GM12878 (cell line): ENCODE results near the gene NADSYN1. TPM values are rescaled to one million over a fixed set of nuclear protein-coding genes. Genes with fewer than 3 reads are reported as not detected.

Experiments
- ATAC-seq: fragments of 200-7000 bp; cut with Tn5 transposase; 3 replicates; pipeline ENCODE4 v1.9.1; 2020; ENCODE audit warnings: mild to moderate bottlenecking, moderate library complexity
- BruUV-seq: library from RNA; stranded (reverse); fragments of 400-500 nt; replicated peaks from 2 replicates; lab custom pipeline; 2021; lab: Mats Ljungman, UMichigan
- CTCF ChIA-PET: fragments of 300-600 bp; sonication (Branson Sonifier 250); formaldehyde crosslinking; extraction: SDS; loops from one replicate; lab custom pipeline; 2021; ENCODE audit warnings: inconsistent platforms; lab: Yijun Ruan, JAX
- POLR2A ChIA-PET: fragments of 350-600 bp; formaldehyde crosslinking; extraction: SDS; loops from one replicate; lab custom pipeline; 2021; ENCODE audit warnings: inconsistent platforms; lab: Charles Lee
- RAD21 ChIA-PET: fragments of 300-600 bp; sonication (Branson Sonifier 250); formaldehyde crosslinking; loops from one replicate; lab custom pipeline; 2023; ENCODE audit warnings: antibody characterized with exemption; ENCODE audit not compliant: unreplicated experiment; lab: Charles Lee
- SMC1A ChIA-PET: fragments of 300-600 bp; sonication (Branson Sonifier 250); formaldehyde crosslinking; loops from one replicate; lab custom pipeline; 2023; ENCODE audit not compliant: unreplicated experiment, uncharacterized antibody; lab: Charles Lee
- DNase-seq: peaks from one replicate; pipeline ENCODE4 v3.0.0-alpha.2; 2011; ENCODE audit warnings: low read depth, low spot score
- FAIRE-seq: peaks from 3 replicates; lab custom pipeline; 2011; peaks lifted over from hg19 to GRCh38; lab: Jason Lieb, UNC
- H2AFZ ChIP-seq: 2 replicates; pipeline ENCODE4 v1.6.0; 2011; ENCODE audit warnings: low read depth, low read length, control low read depth; ENCODE audit not compliant: control insufficient read depth
- H3K27ac ChIP-seq: 2 replicates; pipeline ENCODE4 v1.5.1; 2011; ENCODE audit warnings: control low read depth; ENCODE audit not compliant: control insufficient read depth, insufficient read depth
- H3K27me3 ChIP-seq, 2 experiments: replicated peaks in 1 of 2; 2 replicates each; pipeline versions ENCODE4 v1.6.0 to v1.6.1; 2011; ENCODE audit warnings: low read length in 1 of 2; ENCODE audit not compliant: control insufficient read depth in 2 of 2, insufficient read depth in 2 of 2
- H3K36me3 ChIP-seq, 2 experiments: 2 replicates each; pipeline ENCODE4 v1.5.1; 2011; ENCODE audit warnings: low read length in 1 of 2; ENCODE audit not compliant: control insufficient read depth in 2 of 2, insufficient read depth in 2 of 2
- H3K4me1 ChIP-seq: 2 replicates; pipeline ENCODE4 v1.6.1; 2011; ENCODE audit warnings: mild to moderate bottlenecking, low read length, moderate library complexity, mixed read lengths; ENCODE audit not compliant: control insufficient read depth, insufficient read depth
- H3K4me2 ChIP-seq: 2 replicates; pipeline ENCODE4 v1.6.0; 2011; ENCODE audit warnings: control low read depth; ENCODE audit not compliant: control insufficient read depth, insufficient read depth
- H3K4me3 ChIP-seq: fragments of 200-600 bp; sonication (generic); 2 replicates; pipeline ENCODE4 v1.5.1; 2016
- H3K79me2 ChIP-seq: 2 replicates; pipeline ENCODE4 v1.6.0; 2011; ENCODE audit warnings: low read length; ENCODE audit not compliant: control insufficient read depth, insufficient read depth
- H3K9ac ChIP-seq: 2 replicates; pipeline ENCODE4 v1.8.0; 2011; ENCODE audit warnings: low read length, control low read depth, mixed read lengths; ENCODE audit not compliant: control insufficient read depth, insufficient read depth
- H3K9me3 ChIP-seq: replicated peaks from 3 replicates; pipeline ENCODE4 v1.5.1; 2011; ENCODE audit warnings: mild to moderate bottlenecking, low read length; ENCODE audit not compliant: control insufficient read depth, insufficient read depth
- H4K20me1 ChIP-seq: 2 replicates; pipeline ENCODE4 v1.6.0; 2011; ENCODE audit not compliant: control insufficient read depth, insufficient read depth
- ATF3 ChIP-seq: IDR thresholded peaks from 2 replicates; pipeline ENCODE4 v1.6.1; 2011; ENCODE audit warnings: low read depth, mild to moderate bottlenecking, low read length, moderate library complexity, borderline replicate concordance; ENCODE audit errors: extremely low read depth
- BCL3 ChIP-seq: IDR thresholded peaks from 2 replicates; pipeline ENCODE4 v1.6.1; 2011; ENCODE audit warnings: borderline replicate concordance, low read depth, mild to moderate bottlenecking, moderate library complexity, low read length; ENCODE audit not compliant: insufficient read depth, poor library complexity, severe bottlenecking
- JUND ChIP-seq: IDR thresholded peaks from 2 replicates; pipeline ENCODE4 v1.6.1; 2012; ENCODE audit warnings: low read depth, mild to moderate bottlenecking, low read length, improper control_type of control experiment, moderate library complexity
- KDM1A ChIP-seq: fragments of 200-600 bp; sonication (generic); IDR thresholded peaks from 2 replicates; pipeline ENCODE4 v1.6.1; 2016; ENCODE audit warnings: borderline replicate concordance
- MLLT1 ChIP-seq: fragments of 450-650 bp; IDR thresholded peaks from 2 replicates; pipeline ENCODE4 v1.6.1; 2016; ENCODE audit warnings: mild to moderate bottlenecking
- RAD21 ChIP-seq: IDR thresholded peaks from 2 replicates; pipeline ENCODE4 v1.6.1; 2011; ENCODE audit warnings: mild to moderate bottlenecking, low read depth, low read length, moderate library complexity; ENCODE audit not compliant: insufficient read depth
- REST ChIP-seq: IDR thresholded peaks from 2 replicates; pipeline ENCODE4 v1.6.1; 2012; ENCODE audit warnings: mild to moderate bottlenecking, low read depth, low read length
- SKIL ChIP-seq: fragments of 450-650 bp; IDR thresholded peaks from 2 replicates; pipeline ENCODE4 v1.6.1; 2017; ENCODE audit warnings: mild to moderate bottlenecking, low read depth, inconsistent platforms; ENCODE audit not compliant: poor library complexity, severe bottlenecking
- SMC3 ChIP-seq: IDR thresholded peaks from 2 replicates; pipeline ENCODE4 v1.6.1; 2011; ENCODE audit warnings: low read length, improper control_type of control experiment, borderline replicate concordance
- SREBF1 ChIP-seq: IDR thresholded peaks from 2 replicates; pipeline ENCODE4 v1.6.1; 2012; ENCODE audit warnings: mild to moderate bottlenecking, low read length
- SREBF2 ChIP-seq: IDR thresholded peaks from 2 replicates; pipeline ENCODE4 v1.6.1; 2012; ENCODE audit warnings: mild to moderate bottlenecking, low read length
- SRF ChIP-seq, 2 experiments: IDR thresholded peaks; 2 replicates each; pipeline ENCODE4 v1.6.1; 2011; ENCODE audit warnings: low read depth in 2 of 2, low read length in 2 of 2, mild to moderate bottlenecking in 1 of 2, moderate library complexity in 1 of 2
- TCF3 ChIP-seq: IDR thresholded peaks from 2 replicates; pipeline ENCODE4 v1.6.1; 2012; ENCODE audit warnings: low read depth, mild to moderate bottlenecking, low read length, borderline replicate concordance; ENCODE audit not compliant: insufficient read depth
- WRNIP1 ChIP-seq: IDR thresholded peaks from 2 replicates; pipeline ENCODE4 v1.6.1; 2011; ENCODE audit warnings: low read depth, low read length, improper control_type of control experiment, borderline replicate concordance
- WGBS: methylation state at CpG from one replicate; pipeline ENCODE4 v1.1.6; 2016; ENCODE audit warnings: low lambda C conversion rate; ENCODE audit not compliant: insufficient replicate concordance, insufficient coverage; ENCODE audit errors: missing lambda C conversion rate; 5-methylcytosine and 5-hydroxymethylcytosine counted together
- in situ Hi-C: fragments of 300-500 bp; cut with MboI; formaldehyde crosslinking; loops from 9 replicates; pipeline ENCODE4 v1.14.3; 2018; ENCODE audit warnings: mixed read lengths
- intact Hi-C: fragments of 100-400 bp; cut with micrococcal nuclease; formaldehyde crosslinking; loops from one replicate; pipeline ENCODE4 v1.14.2; 2022; ENCODE audit not compliant: unreplicated experiment
- polyA plus RNA-seq, 11 experiments: library from polyadenylated mRNA; depleted of rRNA in 4 of 11; unstranded in 6 of 11; stranded (reverse) in 5 of 11; fragments of >200 nt; fragmentation: Nextera tagmentation in 4 of 11; fragmentation: Illumina TruSeq in 1 of 11; extraction: Ambion mirVana in 4 of 11; extraction: Trizol in 1 of 11; gene quantifications; 1 replicate in 1 of 11; 2 replicates in 10 of 11; pipeline versions ENCODE4 v1.2.1 to v1.2.3, GENCODE V29; 2011 to 2016; ENCODE audit warnings: inconsistent platforms in 2 of 11, missing spikeins in 2 of 11, low read depth in 1 of 11
- total RNA-seq, 4 experiments: library from RNA; depleted of rRNA in 3 of 4; stranded (reverse); fragments of >200 nt in 3 of 4; fragmentation: Illumina TruSeq in 1 of 4; extraction: Trizol in 1 of 4; gene quantifications; 2 replicates each; pipeline versions ENCODE4 v1.2.1 to v1.2.3, GENCODE V29; 2013 to 2021

NADSYN1 gene
- total and polyA plus RNA-seq, 10 of the 15 experiments (the other 5 are each of a cell fraction or from before 2014, with no cell fraction given), result 12.2 to 90.2 (median 69.5) TPM

- WGBS, result 93% methylated on average over 10 of the region's 10 CpGs
- Histone ChIP-seq H3K4me2 (no peak overlapping the region; the same call in 1 of the 2 replicates), H3K36me3 (peaks cover 24 to 27% of the 10 kb centered on the region in 2 experiments), H3K79me2 (peaks cover 25% of the 10 kb centered on the region), H4K20me1 (no peaks in the 10 kb centered on the region), H3K4me3 (no peak overlapping the region), H3K4me1 (peaks cover 3% of the 10 kb centered on the region; the same call in 1 of the 2 replicates), H3K27ac (no peak overlapping the region), H3K9me3 (no peaks in the 10 kb centered on the region), H3K9ac (no peak overlapping the region), H2AFZ (no peak overlapping the region), H3K27me3 (no peaks in the 10 kb centered on the region)
- intact Hi-C loops, result no loop called here
- RAD21 ChIA-PET, result interaction anchor here (1.0 kb wide), 1 partner anchor 107 kb away, joined by 4 read pairs; no protein-coding TSS in a partner anchor
- in situ Hi-C loops, result no loop called here
- ATAC-seq, result no peak
- BruUV-seq, result no TSS peak
- no peak for FAIRE-seq
- POLR2A ChIA-PET, result no interaction called here
- no peak for DNase-seq
- SMC1A ChIA-PET, result no interaction called here
- CTCF ChIA-PET, result interaction anchor here (1.8 kb wide), 1 partner anchor 106 kb away, joined by 5 read pairs; no protein-coding TSS in a partner anchor
- TF ChIP-seq REST (no peak), SREBF1 (no peak), JUND (no peak), TCF3 (no peak), RAD21 (no peak), ATF3 (no peak), BCL3 (no peak), SMC3 (no peak), SKIL (no peak), MLLT1 (no peak), SRF (IDR thresholded peaks at IDR 0.05; ENCODE audit: low read depth in 2 of 2, low read length in 2 of 2) (no peak), WRNIP1 (no peak), KDM1A (no peak), SREBF2 (no peak)
Measured at GRCh38 chr11:71456831-71457230, 3.8 kb downstream of the NADSYN1 start.
